Retina (tissue), 1 donor: Measurements from ENCODE around the gene F5.

ENCODE experiments used
- DNase-seq: peaks from one replicate; pipeline ENCODE4 v3.0.0-alpha.2; 2016

F5 gene

GRCh38 chr1:169472738-169473137 lies 113.5 kb downstream of the F5 start:
- DNase-seq, result no peak

- no peak for DNase-seq
Measured at GRCh38 chr1:169468982-169469381, 117.3 kb downstream of the F5 start.

- peak; percentile 25 for DNase-seq
Measured at GRCh38 chr1:169466259-169467230, 119.7 kb downstream of the F5 start.

GRCh38 chr1:169465281-169465680 lies 121.0 kb downstream of the F5 start:
- DNase-seq, result no peak
